SU-DHL-6 (cell line): Measurements from ENCODE around the gene DBN1.

ENCODE experiments used
- H2AFZ ChIP-seq: fragments of 200-600 bp; sonication (generic); 2 replicates; pipeline ENCODE4 v1.6.1; 2014; ENCODE audit warnings: low read depth, mild to moderate bottlenecking, moderate library complexity, mixed read lengths, antibody characterized with exemption, low read length; ENCODE audit not compliant: severe bottlenecking
- H3F3A ChIP-seq: fragments of 200-600 bp; shearing (Covaris generic); 2 replicates; pipeline ENCODE4 v1.6.0; 2016; ENCODE audit warnings: antibody characterized with exemption, mild to moderate bottlenecking; ENCODE audit not compliant: insufficient read depth
- H3K27ac ChIP-seq: fragments of 200-600 bp; sonication (generic); 2 replicates; pipeline ENCODE4 v1.5.1; 2016; ENCODE audit warnings: low read depth, mild to moderate bottlenecking, low read length, moderate library complexity, mixed read lengths
- H3K27me3 ChIP-seq: fragments of 200-600 bp; sonication (generic), shearing (Covaris generic); 2 replicates; pipeline ENCODE4 v1.6.0; 2014; ENCODE audit warnings: mild to moderate bottlenecking, low read length
- H3K36me3 ChIP-seq: fragments of 200-600 bp; sonication (generic); 2 replicates; pipeline ENCODE4 v1.6.1; 2014; ENCODE audit warnings: mild to moderate bottlenecking, low read length, mixed read lengths
- H3K4me2 ChIP-seq: fragments of 300-600, 200-600 bp; shearing (Covaris generic), sonication (generic); 2 replicates; pipeline ENCODE4 v1.6.0; 2014; ENCODE audit warnings: low read length, low read depth, mild to moderate bottlenecking; ENCODE audit not compliant: poor library complexity, severe bottlenecking
- H3K4me3 ChIP-seq: fragments of 200-600 bp; sonication (generic); 2 replicates; pipeline ENCODE4 v1.5.1; 2014; ENCODE audit warnings: antibody characterized with exemption, low read length, mild to moderate bottlenecking, mixed read lengths; ENCODE audit not compliant: insufficient read depth, poor library complexity, severe bottlenecking
- H3K79me2 ChIP-seq: fragments of 200-600 bp; sonication (generic); 2 replicates; pipeline ENCODE4 v1.6.1; 2014; ENCODE audit warnings: mild to moderate bottlenecking, low read length, moderate library complexity; ENCODE audit not compliant: insufficient read depth
- H3K9ac ChIP-seq: fragments of 200-600 bp; sonication (generic); 2 replicates; pipeline ENCODE4 v1.7.0; 2014; ENCODE audit warnings: mild to moderate bottlenecking, low read length
- H3K9me2 ChIP-seq: fragments of 200-600 bp; sonication (generic); replicated peaks from 2 replicates; pipeline ENCODE4 v1.6.1; 2014; ENCODE audit warnings: low read length; ENCODE audit not compliant: insufficient read depth
- H3K9me3 ChIP-seq: fragments of 200-600 bp; sonication (generic); 2 replicates; pipeline ENCODE4 v1.6.1; 2014; ENCODE audit warnings: low read length, mixed read lengths; ENCODE audit not compliant: insufficient read depth
- H4K20me1 ChIP-seq: fragments of 200-600 bp; sonication (generic); 2 replicates; pipeline ENCODE4 v1.6.1; 2014; ENCODE audit warnings: low read depth, mild to moderate bottlenecking, antibody characterized with exemption, low read length, moderate library complexity, mixed read lengths
- EZH2phosphoT487 ChIP-seq: fragments of 200-600 bp; sonication (generic), shearing (Covaris generic); conservative IDR thresholded peaks from 2 replicates; pipeline ENCODE4 v1.6.1; 2018; ENCODE audit warnings: mild to moderate bottlenecking, antibody characterized with exemption, low read length, moderate library complexity, mixed read lengths
- TF ChIP-seq, protein P1 (sequence below): fragments of 200-600 bp; sonication (generic); IDR thresholded peaks from one replicate; pipeline ENCODE4 v1.5.1; 2017; ENCODE audit warnings: antibody characterized with exemption, mild to moderate bottlenecking, low read length, moderate library complexity; ENCODE audit not compliant: insufficient read depth, poor library complexity, severe bottlenecking

Gene DBN1

DNA sequence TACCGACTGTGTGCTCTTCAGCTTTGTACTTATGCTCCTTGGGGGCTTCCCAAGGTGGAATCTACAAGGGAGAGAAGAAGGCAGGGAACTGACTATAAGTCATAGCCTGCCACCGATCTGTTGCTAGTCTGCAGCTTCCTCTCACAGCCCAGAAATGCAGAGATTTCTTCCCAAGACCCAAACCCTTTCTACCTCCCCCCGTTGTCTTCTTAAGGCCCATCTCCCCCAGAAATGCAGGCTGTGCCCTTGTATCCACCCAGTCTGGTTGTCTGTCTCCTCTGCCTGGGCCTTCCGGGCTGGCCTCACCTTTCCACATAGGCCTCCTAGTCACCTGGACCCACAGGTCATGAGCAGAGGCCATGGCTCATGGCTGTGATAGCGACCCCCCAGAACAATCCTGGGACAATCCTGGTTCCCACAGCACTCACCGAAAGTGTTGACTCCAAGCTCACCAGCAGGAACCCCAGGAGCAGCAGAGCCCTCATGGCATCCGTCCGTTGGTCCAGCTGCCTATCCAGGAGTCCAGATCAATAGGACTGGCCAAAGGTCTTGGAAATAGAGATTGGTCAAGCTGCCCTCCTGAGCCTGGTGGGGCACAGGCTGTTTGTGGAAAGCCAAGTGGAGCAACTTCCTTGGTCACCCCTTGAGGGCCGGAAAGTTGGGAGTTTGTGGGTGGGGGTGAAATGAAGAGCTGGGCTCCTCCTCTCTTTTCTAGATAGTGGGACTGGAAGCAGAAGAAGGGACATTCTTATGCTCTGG, 64.2 kb downstream of the DBN1 start, which contains the start of gene F12:
TSS of gene F12 (minus strand) at position 522 of the 759 bp plus-strand sequence. CDS start at position 485, 37 bp downstream.
- no peaks in the 10 kb centered on the region for H3K9me2 ChIP-seq
- H3K9ac ChIP-seq, result no peak within 1 kb of the TSS
- TF ChIP-seq EZH2phosphoT487, result no peak
- TF ChIP-seq, protein P1, sequence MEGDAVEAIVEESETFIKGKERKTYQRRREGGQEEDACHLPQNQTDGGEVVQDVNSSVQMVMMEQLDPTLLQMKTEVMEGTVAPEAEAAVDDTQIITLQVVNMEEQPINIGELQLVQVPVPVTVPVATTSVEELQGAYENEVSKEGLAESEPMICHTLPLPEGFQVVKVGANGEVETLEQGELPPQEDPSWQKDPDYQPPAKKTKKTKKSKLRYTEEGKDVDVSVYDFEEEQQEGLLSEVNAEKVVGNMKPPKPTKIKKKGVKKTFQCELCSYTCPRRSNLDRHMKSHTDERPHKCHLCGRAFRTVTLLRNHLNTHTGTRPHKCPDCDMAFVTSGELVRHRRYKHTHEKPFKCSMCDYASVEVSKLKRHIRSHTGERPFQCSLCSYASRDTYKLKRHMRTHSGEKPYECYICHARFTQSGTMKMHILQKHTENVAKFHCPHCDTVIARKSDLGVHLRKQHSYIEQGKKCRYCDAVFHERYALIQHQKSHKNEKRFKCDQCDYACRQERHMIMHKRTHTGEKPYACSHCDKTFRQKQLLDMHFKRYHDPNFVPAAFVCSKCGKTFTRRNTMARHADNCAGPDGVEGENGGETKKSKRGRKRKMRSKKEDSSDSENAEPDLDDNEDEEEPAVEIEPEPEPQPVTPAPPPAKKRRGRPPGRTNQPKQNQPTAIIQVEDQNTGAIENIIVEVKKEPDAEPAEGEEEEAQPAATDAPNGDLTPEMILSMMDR, result no peak
- no peaks in the 10 kb centered on the region for H3K36me3 ChIP-seq
- H3K4me2 ChIP-seq, result no peak within 1 kb of the TSS
- no peaks in the 10 kb centered on the region for H4K20me1 ChIP-seq
- H3K4me3 ChIP-seq, result no peak within 1 kb of the TSS
- no peaks in the 10 kb centered on the region; the same call in 1 of the 2 replicates for H3F3A ChIP-seq
- no peaks in the 10 kb centered on the region for H3K79me2 ChIP-seq
- H2AFZ ChIP-seq, result no peak within 1 kb of the TSS
- H3K27me3 ChIP-seq, result no peaks in the 10 kb centered on the region
- no peak within 1 kb of the TSS for H3K27ac ChIP-seq
- H3K9me3 ChIP-seq, result no peaks in the 10 kb centered on the region
